Esophagus muscularis mucosa (tissue), 3 donors: ENCODE data around the gene KRT82.

Experiments
- CTCF ChIP-seq, 3 experiments: fragments of 200-600 bp in 2 of 3; fragments of 450-650 bp in 1 of 3; sonication (generic) in 2 of 3; IDR thresholded peaks; one replicate each; pipeline ENCODE4 v1.5.1; 2017 to 2019; ENCODE audit warnings: antibody characterized with exemption in 3 of 3, mild to moderate bottlenecking in 2 of 3, moderate library complexity in 1 of 3
- POLR2A ChIP-seq: fragments of 450-650 bp; IDR thresholded peaks from one replicate; pipeline ENCODE4 v1.6.1; 2017; ENCODE audit warnings: antibody characterized with exemption, moderate library complexity, mild to moderate bottlenecking, low read depth

GRCh38 chr12:52439845-52440244 is 33.7 kb upstream of the KRT82 start:
- TF ChIP-seq CTCF (IDR thresholded peaks at IDR 0.05) (no peak), POLR2A (no peak)
